K562 (cell line): Measurements from ENCODE around the gene CLCN6.

ENCODE experiments used
- CEBPB ChIP-seq: fragments of 450-650 bp; IDR thresholded peaks from 2 replicates; pipeline ENCODE4 v1.6.1; 2016; ENCODE audit warnings: missing genetic modification characterization, missing compliant biosample characterization
- POLR2A ChIP-seq: fragments of 450-650 bp; conservative IDR thresholded peaks from 2 replicates; pipeline ENCODE4 v1.6.1; 2016
- SMARCE1 ChIP-seq: fragments of 450-650 bp; IDR thresholded peaks from 2 replicates; pipeline ENCODE4 v1.7.1; 2016; ENCODE audit warnings: mild to moderate bottlenecking
- SRSF1 ChIP-seq: fragments of 200-400 bp; formaldehyde crosslinking; IDR thresholded peaks from 2 replicates; pipeline ENCODE4 v1.6.1; 2017; ENCODE audit warnings: mild to moderate bottlenecking, low read depth, low read length, moderate library complexity
- ZNF274 ChIP-seq: IDR thresholded peaks from 2 replicates; pipeline ENCODE4 v1.6.1; 2011; ENCODE audit warnings: low read depth, mild to moderate bottlenecking, low read length, moderate library complexity, borderline replicate concordance
- ZNF41 ChIP-seq: fragments of 250-450 bp; sonication (Bioruptor Pico); conservative IDR thresholded peaks from 2 replicates; pipeline ENCODE4 v1.4.0; 2020; ENCODE audit warnings: mild to moderate bottlenecking
- TF ChIP-seq, protein P1 (sequence below), 2 experiments: IDR thresholded peaks; 2 replicates each; pipeline ENCODE4 v1.6.1; 2011; ENCODE audit warnings: borderline replicate concordance in 1 of 2, control low read depth in 1 of 2, low read depth in 1 of 2, low read length in 1 of 2, mild to moderate bottlenecking in 1 of 2, mixed read lengths in 1 of 2, moderate library complexity in 1 of 2; ENCODE audit not compliant: insufficient read depth in 1 of 2, insufficient read length in 1 of 2, poor library complexity in 1 of 2, severe bottlenecking in 1 of 2; ENCODE audit errors: extremely low read depth in 1 of 2

DNA sequence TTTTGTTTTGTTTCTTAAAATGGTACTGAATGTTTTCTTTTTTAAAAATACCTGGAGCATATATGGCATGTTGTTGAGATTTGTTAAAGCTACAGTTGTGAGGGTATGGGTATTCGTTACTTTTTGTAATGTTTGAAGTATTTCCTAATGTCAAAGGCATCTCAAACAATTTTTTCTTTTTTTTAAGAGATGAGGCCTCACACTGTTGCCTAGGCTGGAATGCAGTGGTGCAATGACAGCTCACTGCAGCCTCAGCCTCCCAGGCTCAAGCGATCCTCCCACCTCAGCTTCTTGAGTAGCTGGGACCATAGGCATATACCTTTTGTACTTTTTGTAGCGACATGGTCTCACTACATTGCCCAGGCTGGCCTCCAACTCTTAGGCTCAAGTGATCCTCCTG lies 16.1 kb downstream of the CLCN6 start:
- no peak for TF ChIP-seq ZNF274
- TF ChIP-seq SRSF1 = no peak
- no peak for TF ChIP-seq CEBPB (tag)
- TF ChIP-seq, protein P1, sequence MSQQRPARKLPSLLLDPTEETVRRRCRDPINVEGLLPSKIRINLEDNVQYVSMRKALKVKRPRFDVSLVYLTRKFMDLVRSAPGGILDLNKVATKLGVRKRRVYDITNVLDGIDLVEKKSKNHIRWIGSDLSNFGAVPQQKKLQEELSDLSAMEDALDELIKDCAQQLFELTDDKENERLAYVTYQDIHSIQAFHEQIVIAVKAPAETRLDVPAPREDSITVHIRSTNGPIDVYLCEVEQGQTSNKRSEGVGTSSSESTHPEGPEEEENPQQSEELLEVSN (IDR thresholded peaks at IDR 0.05; ENCODE audit: borderline replicate concordance in 1 of 2, extremely low read depth in 1 of 2, insufficient read depth in 1 of 2, insufficient read length in 1 of 2, low read depth in 1 of 2, low read length in 1 of 2, poor library complexity in 1 of 2, severe bottlenecking in 1 of 2) = no peak
- TF ChIP-seq POLR2A = no peak
- no peak for TF ChIP-seq ZNF41 (CRISPR knock-in tag)
- TF ChIP-seq SMARCE1 = no peak
